GM23338 (cell line): ENCODE data around the gene PPM1L. TPM values are rescaled to one million over a fixed set of nuclear protein-coding genes. Genes with fewer than 3 reads are reported as not detected.
A peak's percentile ranks its signal among the peaks of the same experiment; 100 is the strongest.

Experiments used
- ATAC-seq: fragments of 200-7000 bp; cut with Tn5 transposase; 3 replicates; pipeline ENCODE4 v1.9.1; 2020
- DNase-seq: peaks from one replicate; pipeline ENCODE4 v3.0.0-alpha.2; 2015; ENCODE audit warnings: low spot score
- H2AFZ ChIP-seq: fragments of 200-600 bp; sonication (generic); 2 replicates; pipeline ENCODE4 v1.8.0; 2016; ENCODE audit warnings: antibody characterized with exemption, mild to moderate bottlenecking, moderate library complexity
- H3F3A ChIP-seq: fragments of 200-600 bp; sonication (generic); replicated peaks from 2 replicates; pipeline ENCODE4 v1.8.0; 2017; ENCODE audit warnings: antibody characterized with exemption, mixed run types, low read depth
- H3K27ac ChIP-seq: fragments of 200-600 bp; sonication (generic); 2 replicates; pipeline ENCODE4 v1.6.1; 2016; ENCODE audit warnings: low read depth
- H3K27me3 ChIP-seq: fragments of 200-600 bp; sonication (generic); 2 replicates; pipeline ENCODE4 v1.8.0; 2016; ENCODE audit warnings: mild to moderate bottlenecking, mixed run types, moderate library complexity; ENCODE audit not compliant: insufficient read depth
- H3K36me3 ChIP-seq: fragments of 200-600 bp; sonication (generic); 2 replicates; pipeline ENCODE4 v1.8.0; 2016; ENCODE audit warnings: mild to moderate bottlenecking; ENCODE audit not compliant: insufficient read depth
- H3K4me1 ChIP-seq: fragments of 200-600 bp; sonication (generic); 2 replicates; pipeline ENCODE4 v1.8.0; 2016; ENCODE audit warnings: mild to moderate bottlenecking, moderate library complexity; ENCODE audit not compliant: insufficient read depth
- H3K4me2 ChIP-seq: fragments of 200-600 bp; sonication (generic); 2 replicates; pipeline ENCODE4 v1.7.1; 2017; ENCODE audit warnings: mixed run types
- H3K4me3 ChIP-seq: fragments of 200-600 bp; sonication (generic); 2 replicates; pipeline ENCODE4 v1.6.1; 2016; ENCODE audit warnings: mixed run types
- H3K79me2 ChIP-seq: fragments of 200-600 bp; sonication (generic); replicated peaks from 2 replicates; pipeline ENCODE4 v1.8.0; 2017; ENCODE audit warnings: mild to moderate bottlenecking; ENCODE audit not compliant: insufficient read depth
- H3K9me2 ChIP-seq: fragments of 200-600 bp; sonication (generic); 2 replicates; pipeline ENCODE4 v1.8.0; 2017; ENCODE audit not compliant: insufficient read depth
- H4K20me1 ChIP-seq: fragments of 200-600 bp; sonication (generic); replicated peaks from 2 replicates; pipeline ENCODE4 v1.8.0; 2017; ENCODE audit warnings: mild to moderate bottlenecking; ENCODE audit not compliant: insufficient read depth
- H3K27ac Mint-ChIP-seq: 2 replicates; pipeline ENCODE4 v1.8.0; 2020; ENCODE audit warnings: inconsistent platforms, mild to moderate bottlenecking, moderate library complexity, mixed read lengths
- H3K27me3 Mint-ChIP-seq: 3 replicates; pipeline ENCODE4 v1.8.0; 2022; ENCODE audit warnings: low read depth, mild to moderate bottlenecking, moderate library complexity, mixed read lengths, inconsistent platforms; ENCODE audit not compliant: insufficient read depth, poor library complexity
- H3K36me3 Mint-ChIP-seq: 3 replicates; pipeline ENCODE4 v1.8.0; 2021; ENCODE audit warnings: low read depth, mild to moderate bottlenecking, inconsistent platforms, moderate library complexity, mixed read lengths
- H3K4me1 Mint-ChIP-seq: 3 replicates; pipeline ENCODE4 v1.8.0; 2020; ENCODE audit warnings: mild to moderate bottlenecking, inconsistent platforms, mixed read lengths
- H3K4me3 Mint-ChIP-seq: 3 replicates; pipeline ENCODE4 v1.8.0; 2021; ENCODE audit warnings: moderate library complexity, mild to moderate bottlenecking, inconsistent platforms, mixed read lengths
- H3K9me3 Mint-ChIP-seq: 3 replicates; pipeline ENCODE4 v1.8.0; 2020; ENCODE audit warnings: moderate library complexity, mild to moderate bottlenecking, inconsistent platforms, mixed read lengths
- CREB1 ChIP-seq: fragments of 250-450 bp; sonication (Bioruptor Pico); IDR thresholded peaks from 2 replicates; pipeline ENCODE4 v1.5.0; 2020; ENCODE audit warnings: low read depth, mild to moderate bottlenecking, moderate library complexity
- CTCF ChIP-seq, 2 experiments: fragments of 200-600 bp in 1 of 2; sonication (generic) in 1 of 2; conservative IDR thresholded peaks; 2 replicates each; pipeline versions ENCODE4 v1.5.1 to v1.6.1; 2016 to 2017; ENCODE audit warnings: antibody characterized with exemption in 2 of 2, low read depth in 2 of 2, mild to moderate bottlenecking in 2 of 2, moderate library complexity in 1 of 2
- ETS1 ChIP-seq: IDR thresholded peaks from 2 replicates; pipeline ENCODE4 v1.6.1; 2016; ENCODE audit warnings: antibody characterized with exemption
- EZH2 ChIP-seq: fragments of 200-600 bp; sonication (generic); IDR thresholded peaks from one replicate; pipeline ENCODE4 v1.8.0; 2017; ENCODE audit warnings: antibody characterized with exemption, mild to moderate bottlenecking, low read depth; ENCODE audit not compliant: unreplicated experiment
- JUNB ChIP-seq: IDR thresholded peaks from one replicate; pipeline ENCODE4 v1.6.1; 2016; ENCODE audit warnings: antibody characterized with exemption; ENCODE audit not compliant: unreplicated experiment
- NANOG ChIP-seq: IDR thresholded peaks from 2 replicates; pipeline ENCODE4 v1.6.1; 2016; ENCODE audit warnings: antibody characterized with exemption, borderline replicate concordance
- POLR2AphosphoS5 ChIP-seq: IDR thresholded peaks from 2 replicates; pipeline ENCODE4 v1.6.1; 2016; ENCODE audit warnings: antibody characterized with exemption, low read depth
- ZNF114 ChIP-seq: fragments of 250-450 bp; sonication (Bioruptor Pico); IDR thresholded peaks from 2 replicates; pipeline ENCODE4 v1.5.0; 2020; ENCODE audit warnings: mild to moderate bottlenecking, moderate library complexity
- ZNF331 ChIP-seq: fragments of 250-450 bp; sonication (Bioruptor Pico); IDR thresholded peaks from 2 replicates; pipeline ENCODE4 v1.5.0; 2020; ENCODE audit warnings: low read depth, mild to moderate bottlenecking, moderate library complexity
- ZNF462 ChIP-seq: fragments of 250-450 bp; sonication (Bioruptor Pico); IDR thresholded peaks from 2 replicates; pipeline ENCODE4 v1.5.0; 2020; ENCODE audit warnings: mild to moderate bottlenecking, moderate library complexity
- polyA plus RNA-seq: library from polyadenylated mRNA; unstranded; fragments of >200 nt; fragmentation: Nextera tagmentation; extraction: Ambion mirVana; gene quantifications from 2 replicates; pipeline ENCODE4 v1.2.1, GENCODE V29; 2016
- total RNA-seq: library from RNA; depleted of rRNA; stranded (reverse); fragments of >200 nt; shearing (Covaris generic); gene quantifications from 2 replicates; pipeline ENCODE4 v1.2.3, GENCODE V29; 2014

The PPM1L gene
- total and polyA plus RNA-seq, 2 experiments from 2014 or later = 3.9 to 26.4 TPM

GRCh38 chr3:160781863-160782262 lies 25.8 kb downstream of the PPM1L start:
- Histone ChIP-seq H3K79me2 (peaks cover 12% of the 10 kb centered on the region), H3K27ac (no peak overlapping the region), H3F3A (no peaks in the 10 kb centered on the region), H4K20me1 (no peaks in the 10 kb centered on the region), H3K4me2 (no peak overlapping the region), H2AFZ (no peak overlapping the region), H3K4me3 (no peak overlapping the region), H3K36me3 (no peaks in the 10 kb centered on the region), H3K4me1 (peaks cover 3% of the 10 kb centered on the region), H3K27me3 (no peaks in the 10 kb centered on the region), H3K9me2 (no peaks in the 10 kb centered on the region)
- ATAC-seq = no peak
- peaks cover 6% of the 10 kb centered on the region for H3K9me3 Mint-ChIP-seq
- TF ChIP-seq EZH2 (no peak), ZNF114 (CRISPR knock-in tag) (no peak), ZNF462 (no peak), ETS1 (no peak), CREB1 (CRISPR knock-in tag) (no peak)
- H3K27me3 Mint-ChIP-seq = peaks cover 2% of the 10 kb centered on the region
- no peak overlapping the region for H3K4me3 Mint-ChIP-seq
- H3K36me3 Mint-ChIP-seq = peaks cover 4% of the 10 kb centered on the region
- H3K4me1 Mint-ChIP-seq = peaks cover 24% of the 10 kb centered on the region
- DNase-seq = no peak
- H3K27ac Mint-ChIP-seq = no peak overlapping the region

- H3K9me2 ChIP-seq = no peaks in the 10 kb centered on the region
- H4K20me1 ChIP-seq = no peaks in the 10 kb centered on the region
- peak overlapping the region; percentile 97 for H3K27ac Mint-ChIP-seq
- H3K4me3 ChIP-seq = no peak overlapping the region
- no peak overlapping the region for H2AFZ ChIP-seq
- H3K9me3 Mint-ChIP-seq = peaks cover 19% of the 10 kb centered on the region
- peaks cover 35% of the 10 kb centered on the region for H3K79me2 ChIP-seq
- no peaks in the 10 kb centered on the region for H3K36me3 ChIP-seq
- H3K27ac ChIP-seq = no peak overlapping the region
- H3K4me1 Mint-ChIP-seq = peaks cover 21% of the 10 kb centered on the region
- peaks cover 3% of the 10 kb centered on the region for H3K4me1 ChIP-seq
- H3K4me2 ChIP-seq = peak overlapping the region; percentile 44; the same call in 1 of the 2 replicates
- peak; percentile 80 for ATAC-seq
- H3K4me3 Mint-ChIP-seq = peak overlapping the region; percentile 50
- peaks cover 13% of the 10 kb centered on the region for H3K36me3 Mint-ChIP-seq
- no peaks in the 10 kb centered on the region for H3F3A ChIP-seq
- peak; percentile 40 for DNase-seq
- H3K27me3 ChIP-seq = no peaks in the 10 kb centered on the region
- H3K27me3 Mint-ChIP-seq = peaks cover 2% of the 10 kb centered on the region
- TF ChIP-seq CTCF (conservative IDR thresholded peaks at IDR 0.05; ENCODE audit: low read depth in 2 of 2) (no peak), CREB1 (CRISPR knock-in tag) (no peak), ETS1 (no peak), ZNF331 (CRISPR knock-in tag) (no peak), JUNB (no peak), ZNF114 (CRISPR knock-in tag) (no peak), EZH2 (no peak), NANOG (no peak), POLR2AphosphoS5 (no peak)
Observed at GRCh38 chr3:160784853-160785252, 28.8 kb downstream of the PPM1L start.
